MM.1S (cell line): ENCODE data around the gene SHCBP1.

Experiments used
- EZH2 ChIP-seq: fragments of 300-600 bp; sonication (generic); optimal IDR thresholded peaks from 2 replicates; pipeline ENCODE3; 2017; ENCODE audit warnings: low read depth, mild to moderate bottlenecking, antibody characterized with exemption, low read length, mixed read lengths
- EZH2phosphoT487 ChIP-seq: fragments of 300-600 bp; sonication (generic); IDR thresholded peaks from 2 replicates; pipeline ENCODE4 v1.6.1; 2018; ENCODE audit warnings: antibody characterized with exemption, low read length
- TF ChIP-seq, protein P1 (sequence below): fragments of 300-600 bp; sonication (generic); IDR thresholded peaks from 2 replicates; pipeline ENCODE4 v1.5.1; 2016; ENCODE audit warnings: antibody characterized with exemption, low read length, mixed read lengths

DNA sequence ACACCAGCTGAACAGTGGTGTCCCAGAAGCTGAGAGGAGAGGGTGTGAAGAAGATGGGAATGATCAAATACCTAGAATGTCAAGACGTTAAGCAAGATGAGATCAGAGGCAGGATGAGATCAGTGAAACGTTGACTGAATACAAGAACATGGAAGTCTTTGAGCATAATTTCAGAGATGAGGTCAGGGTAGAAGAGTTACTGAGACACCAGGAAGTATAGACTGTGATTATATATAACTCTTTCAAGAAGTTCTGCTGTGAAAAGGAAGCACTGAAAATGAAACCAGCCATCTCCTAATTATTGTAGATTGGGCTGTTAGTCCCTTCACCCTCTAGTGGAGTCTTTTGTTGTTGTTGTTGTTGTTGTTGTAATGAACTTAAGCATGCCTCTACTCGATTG is 9.1 kb downstream of the SHCBP1 start:
- TF ChIP-seq, protein P1, sequence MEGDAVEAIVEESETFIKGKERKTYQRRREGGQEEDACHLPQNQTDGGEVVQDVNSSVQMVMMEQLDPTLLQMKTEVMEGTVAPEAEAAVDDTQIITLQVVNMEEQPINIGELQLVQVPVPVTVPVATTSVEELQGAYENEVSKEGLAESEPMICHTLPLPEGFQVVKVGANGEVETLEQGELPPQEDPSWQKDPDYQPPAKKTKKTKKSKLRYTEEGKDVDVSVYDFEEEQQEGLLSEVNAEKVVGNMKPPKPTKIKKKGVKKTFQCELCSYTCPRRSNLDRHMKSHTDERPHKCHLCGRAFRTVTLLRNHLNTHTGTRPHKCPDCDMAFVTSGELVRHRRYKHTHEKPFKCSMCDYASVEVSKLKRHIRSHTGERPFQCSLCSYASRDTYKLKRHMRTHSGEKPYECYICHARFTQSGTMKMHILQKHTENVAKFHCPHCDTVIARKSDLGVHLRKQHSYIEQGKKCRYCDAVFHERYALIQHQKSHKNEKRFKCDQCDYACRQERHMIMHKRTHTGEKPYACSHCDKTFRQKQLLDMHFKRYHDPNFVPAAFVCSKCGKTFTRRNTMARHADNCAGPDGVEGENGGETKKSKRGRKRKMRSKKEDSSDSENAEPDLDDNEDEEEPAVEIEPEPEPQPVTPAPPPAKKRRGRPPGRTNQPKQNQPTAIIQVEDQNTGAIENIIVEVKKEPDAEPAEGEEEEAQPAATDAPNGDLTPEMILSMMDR = peak; percentile 34
- TF ChIP-seq EZH2 = no peak
- TF ChIP-seq EZH2phosphoT487 = no peak
